ENCODE data around the gene DNAH1.

- TF ChIP-seq, protein P1, sequence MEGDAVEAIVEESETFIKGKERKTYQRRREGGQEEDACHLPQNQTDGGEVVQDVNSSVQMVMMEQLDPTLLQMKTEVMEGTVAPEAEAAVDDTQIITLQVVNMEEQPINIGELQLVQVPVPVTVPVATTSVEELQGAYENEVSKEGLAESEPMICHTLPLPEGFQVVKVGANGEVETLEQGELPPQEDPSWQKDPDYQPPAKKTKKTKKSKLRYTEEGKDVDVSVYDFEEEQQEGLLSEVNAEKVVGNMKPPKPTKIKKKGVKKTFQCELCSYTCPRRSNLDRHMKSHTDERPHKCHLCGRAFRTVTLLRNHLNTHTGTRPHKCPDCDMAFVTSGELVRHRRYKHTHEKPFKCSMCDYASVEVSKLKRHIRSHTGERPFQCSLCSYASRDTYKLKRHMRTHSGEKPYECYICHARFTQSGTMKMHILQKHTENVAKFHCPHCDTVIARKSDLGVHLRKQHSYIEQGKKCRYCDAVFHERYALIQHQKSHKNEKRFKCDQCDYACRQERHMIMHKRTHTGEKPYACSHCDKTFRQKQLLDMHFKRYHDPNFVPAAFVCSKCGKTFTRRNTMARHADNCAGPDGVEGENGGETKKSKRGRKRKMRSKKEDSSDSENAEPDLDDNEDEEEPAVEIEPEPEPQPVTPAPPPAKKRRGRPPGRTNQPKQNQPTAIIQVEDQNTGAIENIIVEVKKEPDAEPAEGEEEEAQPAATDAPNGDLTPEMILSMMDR (IDR thresholded peaks at IDR 0.05): no peak
- no peak for TF ChIP-seq POLR2AphosphoS5 (IDR thresholded peaks at IDR 0.05)
Observed at GRCh38 chr3:52310861-52311575, 5.1 kb upstream of the DNAH1 start.
